SK-N-SH (cell line): ENCODE results near the gene GAS6. TPM values are rescaled to one million over a fixed set of nuclear protein-coding genes. Genes with fewer than 3 reads are reported as not detected.

Experiments
- CTCF ChIA-PET: fragments of 300-600, 350-600 bp; formaldehyde crosslinking; extraction: SDS; loops from one replicate; lab custom pipeline; 2021; lab: Yijun Ruan, JAX
- POLR2A ChIA-PET: fragments of 350-600 bp; sonication (Branson Sonifier 250); formaldehyde crosslinking; extraction: SDS; loops from one replicate; lab custom pipeline; 2020; ENCODE audit warnings: antibody characterized with exemption, inconsistent platforms; lab: Yijun Ruan, JAX
- DNase-seq: peaks from one replicate; pipeline ENCODE4 v3.0.0; 2012
- H2AFZ ChIP-seq: fragments of 200-600 bp; sonication (generic); 2 replicates; pipeline ENCODE4 v1.8.1; 2016; ENCODE audit warnings: antibody characterized with exemption, mild to moderate bottlenecking, low read depth
- H3F3A ChIP-seq: fragments of 200-600 bp; sonication (generic); replicated peaks from 2 replicates; pipeline ENCODE3; 2016; ENCODE audit warnings: antibody characterized with exemption, mild to moderate bottlenecking; ENCODE audit not compliant: insufficient read depth
- H3K27ac ChIP-seq, 2 experiments: fragments of 200-500 bp in 1 of 2; fragments of 200-600 bp in 1 of 2; sonication (Bioruptor generic) in 1 of 2; sonication (generic), shearing (Covaris generic) in 1 of 2; 2 replicates each; pipeline versions ENCODE4 v1.5.1 to v1.6.1; 2014 to 2016; ENCODE audit warnings: low read depth in 2 of 2, inconsistent platforms in 1 of 2, low read length in 1 of 2, mild to moderate bottlenecking in 1 of 2, mixed read lengths in 1 of 2
- H3K27me3 ChIP-seq: fragments of 200-600 bp; sonication (generic), shearing (Covaris generic); 2 replicates; pipeline ENCODE4 v1.6.1; 2016; ENCODE audit warnings: mixed run types; ENCODE audit not compliant: insufficient read depth
- H3K36me3 ChIP-seq, 2 experiments: fragments of 200-500 bp in 1 of 2; fragments of 200-600 bp in 1 of 2; sonication (Bioruptor generic) in 1 of 2; sonication (generic) in 1 of 2; replicated peaks in 1 of 2; 2 replicates each; pipeline versions ENCODE3 to v1.5.1; 2014 to 2016; ENCODE audit warnings: low read length in 1 of 2, mild to moderate bottlenecking in 1 of 2; ENCODE audit not compliant: insufficient read depth in 2 of 2, control insufficient read depth in 1 of 2
- H3K4me1 ChIP-seq, 2 experiments: fragments of 200-500 bp in 1 of 2; fragments of 200-600 bp in 1 of 2; sonication (Bioruptor generic) in 1 of 2; sonication (generic), shearing (Covaris generic) in 1 of 2; 2 replicates each; pipeline versions ENCODE4 v1.5.1 to v1.6.1; 2014 to 2016; ENCODE audit warnings: low read depth in 1 of 2, low read length in 1 of 2, mixed run types in 1 of 2; ENCODE audit not compliant: insufficient read depth in 2 of 2, control insufficient read depth in 1 of 2
- H3K4me2 ChIP-seq: fragments of 200-600 bp; sonication (generic), shearing (Covaris generic); 2 replicates; pipeline ENCODE4 v1.6.1; 2017; ENCODE audit warnings: mixed run types
- H3K4me3 ChIP-seq, 2 experiments: fragments of 200-500 bp in 1 of 2; fragments of 200-600 bp in 1 of 2; sonication (Bioruptor generic) in 1 of 2; sonication (generic), shearing (Covaris generic) in 1 of 2; 2 replicates each; pipeline versions ENCODE4 v1.5.1 to v1.8.1; 2014 to 2016; ENCODE audit warnings: low read depth in 2 of 2, inconsistent platforms in 1 of 2, low read length in 1 of 2, mild to moderate bottlenecking in 1 of 2, mixed read lengths in 1 of 2, moderate library complexity in 1 of 2
- H3K79me2 ChIP-seq: fragments of 200-600 bp; sonication (generic); 2 replicates; pipeline ENCODE4 v1.8.1; 2017; ENCODE audit warnings: mild to moderate bottlenecking; ENCODE audit not compliant: insufficient read depth
- H3K9ac ChIP-seq: fragments of 200-600 bp; sonication (generic); 2 replicates; pipeline ENCODE4 v1.6.1; 2017; ENCODE audit warnings: mixed run types
- H3K9me2 ChIP-seq: fragments of 200-600 bp; sonication (generic); 2 replicates; pipeline ENCODE4 v1.6.1; 2017; ENCODE audit warnings: mixed run types
- H3K9me3 ChIP-seq: fragments of 200-600 bp; sonication (generic); 2 replicates; pipeline ENCODE4 v1.6.1; 2017; ENCODE audit warnings: mixed run types, mild to moderate bottlenecking, moderate library complexity
- H4K20me1 ChIP-seq: fragments of 200-600 bp; sonication (generic); 2 replicates; pipeline ENCODE4 v1.6.1; 2017; ENCODE audit warnings: mild to moderate bottlenecking, mixed run types; ENCODE audit not compliant: insufficient read depth
- GABPA ChIP-seq: IDR thresholded peaks from 2 replicates; pipeline ENCODE4 v1.4.0; 2012; ENCODE audit warnings: low read depth, mild to moderate bottlenecking
- GATA2 ChIP-seq: sonication (generic); formaldehyde crosslinking; IDR thresholded peaks from 2 replicates; pipeline ENCODE4 v1.5.0; 2020; ENCODE audit warnings: mild to moderate bottlenecking, missing genetic modification reagents
- JUND ChIP-seq: IDR thresholded peaks from 2 replicates; pipeline ENCODE4 v1.4.0; 2012
- MXI1 ChIP-seq: IDR thresholded peaks from 2 replicates; pipeline ENCODE4 v1.6.1; 2012; ENCODE audit warnings: mild to moderate bottlenecking, low read depth, low read length, improper control_type of control experiment
- SIN3A ChIP-seq: IDR thresholded peaks from 2 replicates; pipeline ENCODE4 v1.6.1; 2012; ENCODE audit warnings: low read depth, mild to moderate bottlenecking, low read length, moderate library complexity, borderline replicate concordance
- SMC3 ChIP-seq: IDR thresholded peaks from 2 replicates; pipeline ENCODE4 v1.6.1; 2012; ENCODE audit warnings: low read depth, low read length, improper control_type of control experiment
- TAF1 ChIP-seq: IDR thresholded peaks from 2 replicates; pipeline ENCODE4 v1.6.1; 2012; ENCODE audit warnings: low read depth, mild to moderate bottlenecking, low read length, moderate library complexity, borderline replicate concordance
- WGBS: methylation state at CpG from one replicate; pipeline ENCODE4 v1.1.6; 2017; ENCODE audit warnings: low lambda C conversion rate; 5-methylcytosine and 5-hydroxymethylcytosine counted together
- polyA plus RNA-seq, 3 experiments: library from polyadenylated mRNA; depleted of rRNA; stranded (reverse); fragments of >200 nt; gene quantifications; 2 replicates each; pipeline ENCODE4 v1.2.3, GENCODE V29; 2012
- TF ChIP-seq, protein P1 (sequence below): IDR thresholded peaks from 2 replicates; pipeline ENCODE4; 2012
- TF ChIP-seq, protein P2 (sequence below): fragments of 200-600 bp; sonication (generic); IDR thresholded peaks from 2 replicates; pipeline ENCODE4 v1.6.1; 2017; ENCODE audit warnings: antibody characterized with exemption, mild to moderate bottlenecking, moderate library complexity
- TF ChIP-seq, protein P3 (sequence below): IDR thresholded peaks from 2 replicates; pipeline ENCODE4 v1.6.1; 2012; ENCODE audit warnings: mild to moderate bottlenecking, low read depth, low read length, moderate library complexity

Gene GAS6
- polyA plus RNA-seq, 1 of the 3 experiments (the other 2 are of a cell fraction), result 380 TPM

DNA sequence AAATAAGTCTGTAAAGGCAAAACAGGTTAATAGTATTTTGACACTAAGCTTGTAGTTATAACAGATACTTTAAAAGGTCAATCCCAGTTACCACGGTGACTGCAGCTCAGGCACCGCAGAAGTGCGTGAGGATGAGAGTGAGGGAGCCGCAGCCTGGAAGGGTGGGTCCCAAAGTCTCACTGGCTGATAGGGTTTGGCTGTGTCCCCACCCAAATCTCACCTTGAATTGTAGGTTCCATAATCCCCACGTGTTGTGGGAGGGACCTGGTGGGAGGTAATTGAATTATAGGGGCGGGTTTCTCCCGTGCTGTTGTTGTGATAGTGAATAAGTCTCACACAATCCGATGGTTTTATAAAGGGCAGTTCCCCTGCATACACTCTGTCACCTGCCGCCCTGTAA, 40.0 kb upstream of the GAS6 start:
- POLR2A ChIA-PET, result no interaction called here
- H3K4me3 ChIP-seq, result no peak overlapping the region
- TF ChIP-seq SIN3A, result no peak
- no peak for TF ChIP-seq GABPA
- TF ChIP-seq JUND, result no peak
- TF ChIP-seq, protein P1, sequence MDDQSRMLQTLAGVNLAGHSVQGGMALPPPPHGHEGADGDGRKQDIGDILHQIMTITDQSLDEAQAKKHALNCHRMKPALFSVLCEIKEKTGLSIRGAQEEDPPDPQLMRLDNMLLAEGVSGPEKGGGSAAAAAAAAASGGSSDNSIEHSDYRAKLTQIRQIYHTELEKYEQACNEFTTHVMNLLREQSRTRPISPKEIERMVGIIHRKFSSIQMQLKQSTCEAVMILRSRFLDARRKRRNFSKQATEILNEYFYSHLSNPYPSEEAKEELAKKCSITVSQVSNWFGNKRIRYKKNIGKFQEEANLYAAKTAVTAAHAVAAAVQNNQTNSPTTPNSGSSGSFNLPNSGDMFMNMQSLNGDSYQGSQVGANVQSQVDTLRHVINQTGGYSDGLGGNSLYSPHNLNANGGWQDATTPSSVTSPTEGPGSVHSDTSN, result no peak
- TF ChIP-seq, protein P2, sequence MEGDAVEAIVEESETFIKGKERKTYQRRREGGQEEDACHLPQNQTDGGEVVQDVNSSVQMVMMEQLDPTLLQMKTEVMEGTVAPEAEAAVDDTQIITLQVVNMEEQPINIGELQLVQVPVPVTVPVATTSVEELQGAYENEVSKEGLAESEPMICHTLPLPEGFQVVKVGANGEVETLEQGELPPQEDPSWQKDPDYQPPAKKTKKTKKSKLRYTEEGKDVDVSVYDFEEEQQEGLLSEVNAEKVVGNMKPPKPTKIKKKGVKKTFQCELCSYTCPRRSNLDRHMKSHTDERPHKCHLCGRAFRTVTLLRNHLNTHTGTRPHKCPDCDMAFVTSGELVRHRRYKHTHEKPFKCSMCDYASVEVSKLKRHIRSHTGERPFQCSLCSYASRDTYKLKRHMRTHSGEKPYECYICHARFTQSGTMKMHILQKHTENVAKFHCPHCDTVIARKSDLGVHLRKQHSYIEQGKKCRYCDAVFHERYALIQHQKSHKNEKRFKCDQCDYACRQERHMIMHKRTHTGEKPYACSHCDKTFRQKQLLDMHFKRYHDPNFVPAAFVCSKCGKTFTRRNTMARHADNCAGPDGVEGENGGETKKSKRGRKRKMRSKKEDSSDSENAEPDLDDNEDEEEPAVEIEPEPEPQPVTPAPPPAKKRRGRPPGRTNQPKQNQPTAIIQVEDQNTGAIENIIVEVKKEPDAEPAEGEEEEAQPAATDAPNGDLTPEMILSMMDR, result no peak
- no peak for TF ChIP-seq TAF1
- TF ChIP-seq GATA2, result no peak
- no peak for TF ChIP-seq SMC3
- TF ChIP-seq, protein P3, sequence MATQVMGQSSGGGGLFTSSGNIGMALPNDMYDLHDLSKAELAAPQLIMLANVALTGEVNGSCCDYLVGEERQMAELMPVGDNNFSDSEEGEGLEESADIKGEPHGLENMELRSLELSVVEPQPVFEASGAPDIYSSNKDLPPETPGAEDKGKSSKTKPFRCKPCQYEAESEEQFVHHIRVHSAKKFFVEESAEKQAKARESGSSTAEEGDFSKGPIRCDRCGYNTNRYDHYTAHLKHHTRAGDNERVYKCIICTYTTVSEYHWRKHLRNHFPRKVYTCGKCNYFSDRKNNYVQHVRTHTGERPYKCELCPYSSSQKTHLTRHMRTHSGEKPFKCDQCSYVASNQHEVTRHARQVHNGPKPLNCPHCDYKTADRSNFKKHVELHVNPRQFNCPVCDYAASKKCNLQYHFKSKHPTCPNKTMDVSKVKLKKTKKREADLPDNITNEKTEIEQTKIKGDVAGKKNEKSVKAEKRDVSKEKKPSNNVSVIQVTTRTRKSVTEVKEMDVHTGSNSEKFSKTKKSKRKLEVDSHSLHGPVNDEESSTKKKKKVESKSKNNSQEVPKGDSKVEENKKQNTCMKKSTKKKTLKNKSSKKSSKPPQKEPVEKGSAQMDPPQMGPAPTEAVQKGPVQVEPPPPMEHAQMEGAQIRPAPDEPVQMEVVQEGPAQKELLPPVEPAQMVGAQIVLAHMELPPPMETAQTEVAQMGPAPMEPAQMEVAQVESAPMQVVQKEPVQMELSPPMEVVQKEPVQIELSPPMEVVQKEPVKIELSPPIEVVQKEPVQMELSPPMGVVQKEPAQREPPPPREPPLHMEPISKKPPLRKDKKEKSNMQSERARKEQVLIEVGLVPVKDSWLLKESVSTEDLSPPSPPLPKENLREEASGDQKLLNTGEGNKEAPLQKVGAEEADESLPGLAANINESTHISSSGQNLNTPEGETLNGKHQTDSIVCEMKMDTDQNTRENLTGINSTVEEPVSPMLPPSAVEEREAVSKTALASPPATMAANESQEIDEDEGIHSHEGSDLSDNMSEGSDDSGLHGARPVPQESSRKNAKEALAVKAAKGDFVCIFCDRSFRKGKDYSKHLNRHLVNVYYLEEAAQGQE, result no peak
- no peak for TF ChIP-seq MXI1
- TF ChIP-seq, all 33 proteins: peak for 0
- Histone ChIP-seq H3K9ac (no peak overlapping the region), H3K4me1 (peaks cover 16 to 36% of the 10 kb centered on the region in 2 experiments), H3K27ac (peak overlapping the region in 1 of 2 experiments; percentile 32; a peak in 2 of 4 replicates), H3K9me3 (no peaks in the 10 kb centered on the region), H3K4me2 (no peak overlapping the region), H3K79me2 (no peaks in the 10 kb centered on the region), H3K9me2 (no peaks in the 10 kb centered on the region), H3K27me3 (no peaks in the 10 kb centered on the region), H2AFZ (no peak overlapping the region), H3F3A (peaks cover 37% of the 10 kb centered on the region), H4K20me1 (no peaks in the 10 kb centered on the region), H3K36me3 (no peaks in the 10 kb centered on the region)
- CTCF ChIA-PET, result interaction anchor here (0.7 kb wide), 1 partner anchor 25 kb away, joined by 3 read pairs; no protein-coding TSS in a partner anchor
- no peak for DNase-seq
- 88% methylated on average over 8 of the region's 9 CpGs for WGBS
